K562 (cell line): Measurements from ENCODE around the gene ZBTB16. TPM values are rescaled to one million over a fixed set of nuclear protein-coding genes. Genes with fewer than 3 reads are reported as not detected.

Experiments used
- ATAC-seq: fragments of 200-7000 bp; cut with Tn5 transposase; 3 replicates; pipeline ENCODE4 v1.9.1; 2020; ENCODE audit warnings: moderate library complexity
- BruUV-seq: library from RNA; stranded (reverse); fragments of 400-500 nt; replicated peaks from 2 replicates; lab custom pipeline; 2021; lab: Mats Ljungman, UMichigan
- CTCF ChIA-PET: fragments of 300-600 bp; formaldehyde crosslinking; extraction: SDS; loops from one replicate; lab custom pipeline; 2021; ENCODE audit warnings: low intra/inter-chr PET ratio; lab: Yijun Ruan, JAX
- POLR2A ChIA-PET: fragments of 300-600, 350-650 bp; sonication (Branson Sonifier 250); formaldehyde crosslinking; extraction: SDS; loops from one replicate; lab custom pipeline; 2021; ENCODE audit warnings: antibody characterized with exemption, inconsistent platforms; lab: Yijun Ruan, JAX
- DNase-seq, 4 experiments: peaks; one replicate each; pipeline versions ENCODE4 v3.0.0 to v3.0.0-alpha.2; 2011 to 2018; ENCODE audit warnings: low spot score in 3 of 4, mixed read lengths in 3 of 4; ENCODE audit errors: extremely low read depth in 1 of 4
- FAIRE-seq: peaks from 2 replicates; lab custom pipeline; 2011; peaks lifted over from hg19 to GRCh38; lab: Jason Lieb, UNC
- H2AFZ ChIP-seq: 2 replicates; pipeline ENCODE4 v1.6.0; 2011; ENCODE audit warnings: low read depth, low read length, control low read depth, inconsistent platforms
- H3K27ac ChIP-seq: fragments of 200-600 bp; 3 replicates; pipeline ENCODE4 v1.8.0; 2011; ENCODE audit warnings: low read depth, mild to moderate bottlenecking, control low read depth, inconsistent platforms, low read length, moderate library complexity, mixed read lengths; ENCODE audit errors: extremely low read depth
- H3K27me3 ChIP-seq, 2 experiments: fragments of 300-600 bp in 1 of 2; 2 replicates in 1 of 2; 3 replicates in 1 of 2; pipeline versions ENCODE4 v1.6.0 to v1.8.0; 2011; ENCODE audit warnings: inconsistent platforms in 2 of 2, low read length in 2 of 2, mild to moderate bottlenecking in 1 of 2, mixed read lengths in 1 of 2, moderate library complexity in 1 of 2; ENCODE audit not compliant: control insufficient read depth in 2 of 2, insufficient read depth in 2 of 2
- H3K36me3 ChIP-seq: fragments of 300-600 bp; 3 replicates; pipeline ENCODE4 v1.8.0; 2011; ENCODE audit warnings: mild to moderate bottlenecking, low read length, inconsistent platforms; ENCODE audit not compliant: control insufficient read depth, insufficient read depth
- H3K4me1 ChIP-seq, 2 experiments: fragments of 200-600 bp in 1 of 2; replicated peaks in 1 of 2; 2 replicates in 1 of 2; 3 replicates in 1 of 2; pipeline versions ENCODE4 v1.5.1 to v1.8.0; 2011; ENCODE audit warnings: inconsistent platforms in 2 of 2, low read length in 2 of 2, mild to moderate bottlenecking in 1 of 2, mixed read lengths in 1 of 2, moderate library complexity in 1 of 2; ENCODE audit not compliant: control insufficient read depth in 2 of 2, insufficient read depth in 2 of 2
- H3K4me2 ChIP-seq: 2 replicates; pipeline ENCODE4 v1.6.1; 2011; ENCODE audit warnings: low read length, control low read depth, inconsistent platforms, mixed read lengths; ENCODE audit not compliant: insufficient read depth
- H3K4me3 ChIP-seq: fragments of 200-600 bp; sonication (generic), shearing (Covaris generic); 2 replicates; pipeline ENCODE4 v1.5.1; 2016; ENCODE audit warnings: control low read depth, inconsistent platforms
- H3K79me2 ChIP-seq: fragments of 200-600 bp; 3 replicates; pipeline ENCODE4 v1.8.0; 2011; ENCODE audit warnings: low read length, inconsistent platforms; ENCODE audit not compliant: control insufficient read depth, insufficient read depth
- H3K9ac ChIP-seq, 2 experiments: 2 replicates each; pipeline versions ENCODE4 v1.6.0 to v1.6.1; 2011; ENCODE audit warnings: low read depth in 2 of 2, low read length in 2 of 2, control low read depth in 1 of 2, inconsistent platforms in 1 of 2, mild to moderate bottlenecking in 1 of 2, mixed read lengths in 1 of 2; ENCODE audit not compliant: insufficient read depth in 1 of 2
- H3K9me1 ChIP-seq: one replicate; pipeline ENCODE4 v1.6.0; 2011; ENCODE audit warnings: inconsistent platforms, mild to moderate bottlenecking, low read length, moderate library complexity; ENCODE audit not compliant: control insufficient read depth, insufficient read depth
- H3K9me3 ChIP-seq: replicated peaks from 2 replicates; pipeline ENCODE4 v1.5.1; 2011; ENCODE audit warnings: low read depth, low read length, inconsistent platforms; ENCODE audit not compliant: control insufficient read depth, insufficient read depth
- H4K20me1 ChIP-seq: replicated peaks from 2 replicates; pipeline ENCODE4 v1.6.1; 2011; ENCODE audit warnings: low read length, inconsistent platforms, mixed read lengths; ENCODE audit not compliant: control insufficient read depth, insufficient read depth
- BHLHE40 ChIP-seq: IDR thresholded peaks from 2 replicates; pipeline ENCODE4 v1.6.1; 2011; ENCODE audit warnings: low read length, improper control_type of control experiment
- CAMTA2 ChIP-seq: fragments of 250-450 bp; sonication (Bioruptor Pico); conservative IDR thresholded peaks from 2 replicates; pipeline ENCODE4 v1.5.1; 2022
- DMBX1 ChIP-seq: fragments of 250-450 bp; sonication (Bioruptor Pico); IDR thresholded peaks from 2 replicates; pipeline ENCODE4 v1.8.0; 2022; ENCODE audit warnings: inconsistent platforms, mild to moderate bottlenecking, moderate library complexity, borderline replicate concordance
- FOXP1 ChIP-seq: sonication (generic); formaldehyde crosslinking; IDR thresholded peaks from 2 replicates; pipeline ENCODE4 v1.8.0; 2022; ENCODE audit warnings: mild to moderate bottlenecking, missing genetic modification reagents
- GTF2E2 ChIP-seq: fragments of 200-800 bp; sonication (Bioruptor generic); IDR thresholded peaks from 2 replicates; pipeline ENCODE4 v1.6.1; 2016; ENCODE audit warnings: missing genetic modification characterization, missing compliant biosample characterization
- HBP1 ChIP-seq: fragments of 450-650 bp; formaldehyde crosslinking; IDR thresholded peaks from 2 replicates; pipeline ENCODE4 v1.4.0; 2022; ENCODE audit warnings: missing genetic modification characterization
- HDAC8 ChIP-seq: fragments of 450-650 bp; IDR thresholded peaks from 2 replicates; pipeline ENCODE4 v1.6.1; 2016; ENCODE audit warnings: mild to moderate bottlenecking, missing genetic modification characterization, moderate library complexity, missing compliant biosample characterization
- HES1 ChIP-seq: fragments of 450-650 bp; IDR thresholded peaks from 2 replicates; pipeline ENCODE4 v1.6.1; 2016; ENCODE audit warnings: low read depth, mild to moderate bottlenecking, moderate library complexity
- HNRNPK ChIP-seq: fragments of 200-400 bp; formaldehyde crosslinking; IDR thresholded peaks from one replicate; pipeline ENCODE4 v1.6.1; 2018; ENCODE audit warnings: mild to moderate bottlenecking, low read depth, low read length; ENCODE audit not compliant: poor library complexity, severe bottlenecking
- KDM5B ChIP-seq: fragments of 200-600 bp; sonication (generic); IDR thresholded peaks from 2 replicates; pipeline ENCODE4 v1.6.1; 2012; ENCODE audit warnings: low read depth, mild to moderate bottlenecking, moderate library complexity, low read length, control low read depth, inconsistent platforms; ENCODE audit not compliant: insufficient replicate concordance
- MTF1 ChIP-seq: fragments of 250-450 bp; sonication (Bioruptor Pico); IDR thresholded peaks from 2 replicates; pipeline ENCODE4 v1.9.0; 2021; ENCODE audit warnings: moderate library complexity, mild to moderate bottlenecking, inconsistent platforms, borderline replicate concordance
- RAD21 ChIP-seq, 2 experiments: fragments of 250-450 bp in 1 of 2; fragments of 450-650 bp in 1 of 2; sonication (Bioruptor Pico) in 1 of 2; formaldehyde crosslinking in 1 of 2; IDR thresholded peaks in 1 of 2; conservative IDR thresholded peaks in 1 of 2; 2 replicates each; pipeline versions ENCODE4 v1.4.0 to v1.8.0; 2020 to 2022; ENCODE audit warnings: mild to moderate bottlenecking in 2 of 2, moderate library complexity in 1 of 2
- RBM25 ChIP-seq: fragments of 200-400 bp; formaldehyde crosslinking; IDR thresholded peaks from 2 replicates; pipeline ENCODE4 v1.6.1; 2018; ENCODE audit warnings: low read length, low read depth, moderate library complexity; ENCODE audit not compliant: severe bottlenecking
- TBP ChIP-seq: optimal IDR thresholded peaks from 2 replicates; pipeline ENCODE3; 2011; ENCODE audit warnings: low read depth, low read length, improper control_type of control experiment
- UBTF ChIP-seq, 2 experiments: IDR thresholded peaks; 2 replicates each; pipeline ENCODE4 v1.6.1; 2012; ENCODE audit warnings: improper control_type of control experiment in 2 of 2, low read depth in 2 of 2, low read length in 2 of 2, borderline replicate concordance in 1 of 2
- XRCC5 ChIP-seq: fragments of 200-400 bp; formaldehyde crosslinking; IDR thresholded peaks from 2 replicates; pipeline ENCODE4 v1.6.1; 2017; ENCODE audit warnings: low read depth, mild to moderate bottlenecking, low read length
- ZNF431 ChIP-seq: sonication (generic); formaldehyde crosslinking; IDR thresholded peaks from 2 replicates; pipeline ENCODE4 v1.8.0; 2022; ENCODE audit warnings: mild to moderate bottlenecking, missing genetic modification reagents
- WGBS: fragments of 100-300 bp; shearing (Covaris generic); methylation state at CpG from one replicate; pipeline ENCODE4 v1.1.6; 2016; ENCODE audit warnings: low coverage, mixed read lengths; ENCODE audit not compliant: insufficient coverage; ENCODE audit errors: missing lambda C conversion rate; 5-methylcytosine and 5-hydroxymethylcytosine counted together
- in situ Hi-C: fragments of 300-500 bp; cut with MboI; formaldehyde crosslinking; loops from 4 replicates; pipeline ENCODE4 v1.15.0; 2018; ENCODE audit warnings: inconsistent platforms, mixed read lengths
- intact Hi-C: fragments of 100-400 bp; cut with micrococcal nuclease; formaldehyde crosslinking; loops from 2 replicates; pipeline ENCODE4 v1.14.2; 2022
- polyA plus RNA-seq, 8 experiments: library from polyadenylated mRNA; depleted of rRNA in 4 of 8; stranded (reverse) in 5 of 8; unstranded in 3 of 8; fragments of >200 nt; fragmentation: Nextera tagmentation in 2 of 8; fragmentation: Illumina TruSeq in 1 of 8; extraction: Ambion mirVana in 2 of 8; extraction: Trizol in 1 of 8; gene quantifications; 2 replicates each; pipeline versions ENCODE4 v1.2.1 to v1.2.3, GENCODE V29; 2011 to 2014; ENCODE audit warnings: inconsistent platforms in 1 of 8, missing spikeins in 1 of 8
- total RNA-seq, 7 experiments: library from RNA; depleted of rRNA in 6 of 7; stranded (reverse); fragments of >200 nt in 6 of 7; fragmentation: Illumina TruSeq in 2 of 7; extraction: Trizol in 2 of 7; gene quantifications; 2 replicates each; pipeline versions ENCODE4 v1.2.1 to v1.2.3, GENCODE V29; 2011 to 2021; ENCODE audit warnings: low replicate concordance in 1 of 7

The ZBTB16 gene
- total and polyA plus RNA-seq, 9 of the 15 experiments (the other 6 are each of a cell fraction or from before 2014, with no cell fraction given) = 0.06 to 0.40 (median 0.24) TPM; not detected in 4

GRCh38 chr11:114280696-114281095 is 221.2 kb downstream of the ZBTB16 start:
- peaks cover 3 to 5% of the 10 kb centered on the region in 2 experiments; a peak in 2 of 5 replicates for H3K27me3 ChIP-seq
- ChIA-PET CTCF (interaction anchor here (0.6 to 2.8 kb wide), 4 partner anchors 459 to 1997 kb away, joined by 3 to 16 read pairs (median 4); no protein-coding TSS in a partner anchor), POLR2A (interaction anchor here (0.7 to 1.0 kb wide), 6 partner anchors 8 to 1468 kb away, joined by 3 to 5 read pairs (median 4); no protein-coding TSS in a partner anchor)
- H2AFZ ChIP-seq = peak overlapping the region; percentile 61
- ATAC-seq (peak; percentile 94), DNase-seq (peak; percentile 80 to 81 (median 80)), FAIRE-seq (peak; percentile 91)
- H3K9me3 ChIP-seq = no peaks in the 10 kb centered on the region
- no peak overlapping the region for H3K4me2 ChIP-seq
- H3K4me1 ChIP-seq = peaks cover 0 to 4% of the 10 kb centered on the region in 2 experiments; a peak in 1 of 5 replicates
- 29% methylated on average over 5 of the region's 6 CpGs for WGBS
- in situ Hi-C loops (loop anchor here (10.0 kb wide), 2 partner anchors 484 to 1446 kb away; no protein-coding TSS in a partner anchor), intact Hi-C loops (loop anchor here (1.0 to 2.0 kb wide), 5 partner anchors 37 to 482 kb away; partner anchors contain the start of genes C11orf71 and RBM7)
- BruUV-seq = no TSS peak
- no peaks in the 10 kb centered on the region for H3K36me3 ChIP-seq
- H3K79me2 ChIP-seq = no peaks in the 10 kb centered on the region
- no peaks in the 10 kb centered on the region for H3K9me1 ChIP-seq
- no peak overlapping the region for H3K9ac ChIP-seq
- no peak overlapping the region for H3K4me3 ChIP-seq
- no peak overlapping the region for H3K27ac ChIP-seq
- H4K20me1 ChIP-seq = no peaks in the 10 kb centered on the region
- peak; percentile 94 to 95 for TF ChIP-seq RAD21 (CRISPR knock-in tag; conservative IDR thresholded peaks at IDR 0.05 in 1 of 2, IDR thresholded peaks at IDR 0.05 in 1 of 2)
- peak; percentile 21; the same call in 1 of the 2 replicates for TF ChIP-seq DMBX1 (CRISPR knock-in tag)
- no peak for TF ChIP-seq RBM25
- peak; percentile 36; the same call in 1 of the 2 replicates for TF ChIP-seq BHLHE40
- no peak for TF ChIP-seq FOXP1 (CRISPR knock-in tag)
- no peak for TF ChIP-seq KDM5B
- TF ChIP-seq MTF1 (CRISPR knock-in tag) = no peak
- no peak for TF ChIP-seq CAMTA2
- TF ChIP-seq HBP1 (CRISPR knock-in tag) = no peak
- no peak for TF ChIP-seq HDAC8 (tag)
- no peak for TF ChIP-seq UBTF (IDR thresholded peaks at IDR 0.05; ENCODE audit: borderline replicate concordance in 1 of 2, low read depth in 2 of 2, low read length in 2 of 2)
- TF ChIP-seq HES1 = no peak
- TF ChIP-seq TBP = no peak
- TF ChIP-seq XRCC5 = 0 out of 2 replicates have a peak, but pooled peaks have one; percentile 59
- TF ChIP-seq HNRNPK = no peak
- TF ChIP-seq ZNF431 (CRISPR knock-in tag) = no peak
- no peak for TF ChIP-seq GTF2E2 (tag)
